Epithelial cell of proximal tubule (primary cell): Measurements from ENCODE around the gene PCYOX1L. TPM values are rescaled to one million over a fixed set of nuclear protein-coding genes. Genes with fewer than 3 reads are reported as not detected.

Experiments used
- DNase-seq: peaks from one replicate; pipeline ENCODE4 v3.0.0-alpha.2; 2011; ENCODE audit warnings: low read depth
- H3K4me3 ChIP-seq: 2 replicates; pipeline ENCODE4 v1.5.1; 2011; ENCODE audit warnings: low read depth, mild to moderate bottlenecking, low read length
- total RNA-seq: library from RNA; depleted of rRNA; stranded (reverse); fragments of >200 nt; gene quantifications from 2 replicates; pipeline ENCODE4 v1.2.3, GENCODE V29; 2015
- TF ChIP-seq, protein P1 (sequence below): conservative IDR thresholded peaks from 2 replicates; pipeline ENCODE4 v1.5.1; 2012; ENCODE audit warnings: low read depth, mild to moderate bottlenecking, low read length

The PCYOX1L gene
- total RNA-seq, 1 donor from 2014 or later: 7.1 TPM

DNA sequence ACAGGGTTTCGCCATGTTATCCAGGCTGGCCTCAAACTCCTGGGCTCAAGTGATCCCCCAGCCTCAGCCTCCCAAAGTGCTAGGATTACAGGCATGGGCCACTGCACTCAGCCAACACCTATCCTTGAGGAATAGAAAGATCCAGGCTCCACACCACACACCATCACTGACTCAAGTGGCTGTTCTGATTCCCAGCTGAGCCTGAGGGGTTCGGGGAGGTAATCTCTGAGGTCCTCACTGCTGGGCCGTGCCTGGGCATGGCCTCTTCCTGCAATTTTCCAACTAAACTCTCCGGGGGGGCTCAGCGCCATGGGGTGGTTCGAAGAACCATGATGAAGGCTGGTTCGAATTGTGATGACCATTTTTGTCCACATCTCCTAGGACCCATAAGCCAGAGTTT, 52.2 kb downstream of the PCYOX1L start:
- H3K4me3 ChIP-seq: no peak overlapping the region

DNA sequence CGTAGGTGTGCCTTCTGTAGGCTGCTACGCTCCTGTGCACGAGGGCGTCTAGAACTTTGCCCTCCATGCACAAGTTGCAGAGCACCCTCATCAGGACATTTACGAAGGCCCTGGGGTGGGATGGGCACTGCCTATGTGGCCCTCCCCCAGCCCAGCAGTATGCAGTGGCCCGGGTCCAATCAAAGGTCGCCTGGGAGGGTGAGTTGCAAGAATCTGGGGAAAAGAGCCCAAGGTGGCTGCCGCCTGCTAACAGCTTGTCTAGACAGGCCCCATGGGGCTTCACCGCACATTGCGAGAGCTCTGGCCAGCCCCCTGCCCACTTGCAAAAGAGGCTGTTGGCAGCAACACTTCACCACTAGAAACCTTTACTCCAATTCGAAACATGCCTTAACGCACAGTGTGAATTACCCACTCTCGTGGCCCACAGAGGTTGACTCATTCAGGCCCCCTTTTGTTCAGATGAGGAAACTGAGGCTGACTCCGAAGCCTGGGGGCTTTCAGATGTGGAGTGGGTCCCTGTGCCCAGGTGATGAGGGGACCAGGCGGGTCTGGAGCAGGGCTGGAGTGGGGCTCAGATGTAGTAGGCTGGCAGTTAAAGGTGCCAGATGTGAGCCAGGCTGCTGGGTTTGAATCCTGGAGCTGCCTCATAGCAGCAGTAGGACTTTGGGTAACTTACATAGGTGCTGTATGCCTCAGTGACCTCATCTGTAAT, 53.0 kb downstream of the PCYOX1L start:
- no peak overlapping the region for H3K4me3 ChIP-seq
- DNase-seq: no peak
- TF ChIP-seq, protein P1, sequence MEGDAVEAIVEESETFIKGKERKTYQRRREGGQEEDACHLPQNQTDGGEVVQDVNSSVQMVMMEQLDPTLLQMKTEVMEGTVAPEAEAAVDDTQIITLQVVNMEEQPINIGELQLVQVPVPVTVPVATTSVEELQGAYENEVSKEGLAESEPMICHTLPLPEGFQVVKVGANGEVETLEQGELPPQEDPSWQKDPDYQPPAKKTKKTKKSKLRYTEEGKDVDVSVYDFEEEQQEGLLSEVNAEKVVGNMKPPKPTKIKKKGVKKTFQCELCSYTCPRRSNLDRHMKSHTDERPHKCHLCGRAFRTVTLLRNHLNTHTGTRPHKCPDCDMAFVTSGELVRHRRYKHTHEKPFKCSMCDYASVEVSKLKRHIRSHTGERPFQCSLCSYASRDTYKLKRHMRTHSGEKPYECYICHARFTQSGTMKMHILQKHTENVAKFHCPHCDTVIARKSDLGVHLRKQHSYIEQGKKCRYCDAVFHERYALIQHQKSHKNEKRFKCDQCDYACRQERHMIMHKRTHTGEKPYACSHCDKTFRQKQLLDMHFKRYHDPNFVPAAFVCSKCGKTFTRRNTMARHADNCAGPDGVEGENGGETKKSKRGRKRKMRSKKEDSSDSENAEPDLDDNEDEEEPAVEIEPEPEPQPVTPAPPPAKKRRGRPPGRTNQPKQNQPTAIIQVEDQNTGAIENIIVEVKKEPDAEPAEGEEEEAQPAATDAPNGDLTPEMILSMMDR: no peak

More for the DNA sequence above, 52.2 kb downstream of the PCYOX1L start:
- no peak for DNase-seq
- TF ChIP-seq, protein P1: no peak

DNA sequence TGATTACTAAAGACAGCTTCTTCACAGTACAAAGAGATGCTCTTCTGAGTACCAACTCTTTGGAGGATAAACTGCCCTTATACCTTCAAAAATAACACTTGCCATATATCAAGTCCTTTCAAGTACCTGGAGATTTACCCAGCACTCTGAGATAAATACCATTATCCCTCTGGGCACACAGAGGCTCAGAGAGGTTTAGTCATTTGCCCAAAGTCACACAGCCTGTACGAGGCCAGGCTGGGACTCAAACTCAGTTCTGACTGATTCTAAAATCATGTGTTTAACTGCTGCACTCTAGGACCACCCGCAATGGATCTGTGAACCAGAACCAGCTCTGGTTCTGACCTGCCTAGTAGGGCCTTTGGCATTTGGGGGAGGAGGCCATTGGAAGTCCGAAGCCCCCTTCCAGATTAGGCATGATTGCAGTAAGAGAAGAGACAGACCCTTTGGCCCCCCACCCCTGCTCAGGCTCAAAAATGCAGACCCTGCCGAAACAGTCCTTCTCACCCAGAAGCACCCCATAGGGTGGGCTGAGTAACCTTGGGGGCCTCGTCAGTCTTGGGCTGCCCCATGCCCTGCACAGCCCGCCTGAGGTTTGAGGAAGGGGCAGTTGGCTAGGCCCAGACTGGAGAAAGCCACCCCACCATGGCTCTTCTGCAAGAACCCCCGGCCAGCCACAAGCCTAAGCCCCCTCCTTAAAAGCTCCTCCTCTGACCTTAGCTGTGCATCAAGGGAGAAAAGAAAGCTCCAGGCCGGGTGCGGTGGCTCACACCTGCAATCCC, 54.1 kb downstream of the PCYOX1L start:
- no peak for DNase-seq

DNA sequence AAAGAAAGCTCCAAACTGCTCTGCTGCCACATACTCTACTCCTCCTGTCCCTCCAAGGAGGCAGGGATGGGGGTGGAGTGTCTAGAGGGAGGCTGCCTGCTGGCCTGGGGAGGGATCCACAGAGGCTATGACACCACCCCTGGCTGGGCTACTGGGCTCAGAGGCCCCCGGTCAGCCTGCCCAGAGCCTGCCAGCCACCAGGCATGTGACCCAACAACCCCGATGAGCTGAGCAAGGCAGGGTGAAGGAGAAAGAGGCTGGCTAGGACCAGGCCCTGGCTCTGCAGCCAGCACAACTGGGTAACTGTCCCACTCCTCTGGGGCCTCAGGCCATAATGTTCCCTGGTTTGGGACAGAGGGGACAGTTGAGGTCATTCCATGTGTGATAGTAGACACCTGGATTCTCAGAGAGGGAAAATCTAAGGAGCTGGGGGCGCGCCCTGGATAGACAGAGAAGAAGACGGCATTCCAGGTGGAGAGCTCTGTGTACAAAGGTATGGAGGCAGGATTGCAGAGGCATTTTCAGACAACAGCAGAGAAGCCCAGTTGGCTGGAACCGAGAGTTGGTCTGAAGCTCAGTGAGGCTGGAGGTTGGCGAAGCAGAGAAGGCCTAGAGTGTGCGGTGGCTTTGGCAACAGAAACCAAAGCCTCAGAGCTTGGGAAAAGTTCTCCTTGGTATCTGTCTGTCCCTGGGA, 55.1 kb downstream of the PCYOX1L start:
- H3K4me3 ChIP-seq: no peak overlapping the region

More for the DNA sequence above, 54.1 kb downstream of the PCYOX1L start:
- TF ChIP-seq, protein P1: no peak
- H3K4me3 ChIP-seq: no peak overlapping the region

DNA sequence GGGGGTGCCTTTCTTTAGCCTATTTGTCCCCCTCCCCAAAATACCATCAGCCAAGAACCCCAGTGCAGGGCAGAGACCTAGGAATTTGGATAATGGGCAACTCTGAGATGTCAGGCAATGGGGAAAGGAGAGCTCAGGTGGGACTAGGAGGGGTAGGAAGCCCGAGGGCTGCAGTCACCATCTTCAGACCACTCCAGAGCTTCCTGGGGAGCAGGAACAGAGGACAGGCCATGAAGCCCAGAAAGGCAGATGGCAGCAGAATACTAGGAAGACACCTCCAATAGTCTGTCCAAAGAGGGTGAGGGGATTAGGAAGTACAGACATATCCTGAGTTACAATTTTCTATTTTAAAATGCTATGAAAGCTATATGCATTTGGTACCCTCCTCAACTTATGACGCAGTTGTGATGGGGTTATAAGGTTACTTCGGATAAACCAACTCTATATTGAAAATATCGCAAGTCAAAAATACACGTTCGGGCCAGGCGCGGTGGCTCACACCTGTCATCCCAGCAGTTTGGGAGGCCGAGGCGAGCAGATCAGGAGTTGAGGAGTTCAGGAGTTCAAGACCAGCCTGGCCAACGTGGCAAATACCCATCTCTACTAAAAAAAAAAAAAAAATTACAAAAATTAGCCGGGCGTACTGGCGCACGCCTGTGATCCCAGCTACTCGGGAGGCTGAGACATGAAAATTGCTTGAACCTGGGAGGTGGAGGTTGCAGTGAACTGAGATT, 55.8 kb downstream of the PCYOX1L start:
- TF ChIP-seq, protein P1: no peak
- H3K4me3 ChIP-seq: no peak overlapping the region
- no peak for DNase-seq

More for the DNA sequence above, 55.1 kb downstream of the PCYOX1L start:
- TF ChIP-seq, protein P1: no peak
- no peak for DNase-seq

DNA sequence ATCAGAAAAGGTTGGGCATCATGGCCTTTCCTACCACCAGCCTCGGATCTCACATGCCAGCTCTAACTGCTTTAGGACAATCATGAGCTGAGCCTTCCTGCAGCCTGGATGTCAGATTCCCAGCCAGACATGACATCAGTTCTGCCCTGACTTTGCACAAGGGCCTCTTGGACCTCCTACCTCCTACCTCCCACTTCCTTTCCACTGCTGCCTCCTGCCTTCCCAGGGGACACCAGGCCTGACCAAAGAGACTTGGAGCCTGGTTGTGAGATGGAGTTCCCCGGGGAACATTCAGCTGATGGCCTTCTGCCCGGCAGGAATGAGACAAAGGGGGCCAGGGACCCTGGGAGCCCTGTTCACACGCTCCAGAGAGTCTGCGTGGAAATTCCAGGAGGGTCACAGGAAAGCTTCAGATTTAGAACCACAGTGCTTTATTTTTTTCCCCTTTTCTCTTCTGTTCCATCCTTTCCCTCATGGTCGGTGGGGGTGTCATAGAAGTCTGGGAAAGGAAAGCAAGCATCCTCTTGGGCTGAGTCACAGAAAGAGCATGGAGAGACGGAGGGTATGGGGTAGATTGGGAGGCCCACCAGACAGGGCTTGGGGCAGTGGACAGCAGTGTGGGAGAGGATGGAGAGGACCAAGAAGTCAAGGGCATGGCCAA, 56.7 kb downstream of the PCYOX1L start:
- no peak for DNase-seq
- no peak overlapping the region for H3K4me3 ChIP-seq
- TF ChIP-seq, protein P1: no peak
